Activated naive CD4-positive, alpha-beta T cell treated with anti-CD3 and anti-CD28 coated beads, Interleukin-2, amount 50 U/mL, for 24 hours (primary cell): Measurements from ENCODE around the gene ZNF609.
"Not testable (repeated sequence)": the region's sequence is repeated elsewhere in the genome, so short reads cannot be mapped to it uniquely, and the experiment has no call there.

Source experiments
- H3K27ac Mint-ChIP-seq: one replicate; pipeline ENCODE4 v1.8.0; 2021; ENCODE audit warnings: mild to moderate bottlenecking, mixed read lengths
- H3K27me3 Mint-ChIP-seq: one replicate; pipeline ENCODE4 v1.8.0; 2021; ENCODE audit warnings: mixed read lengths
- H3K36me3 Mint-ChIP-seq: one replicate; pipeline ENCODE4 v1.8.0; 2021; ENCODE audit warnings: mixed read lengths
- H3K4me1 Mint-ChIP-seq: one replicate; pipeline ENCODE4 v1.8.0; 2021; ENCODE audit warnings: mixed read lengths
- H3K4me3 Mint-ChIP-seq: one replicate; pipeline ENCODE4 v1.8.0; 2021; ENCODE audit warnings: mild to moderate bottlenecking, mixed read lengths
- H3K9me3 Mint-ChIP-seq: one replicate; pipeline ENCODE4 v1.8.0; 2021; ENCODE audit warnings: mixed read lengths

The ZNF609 gene

DNA sequence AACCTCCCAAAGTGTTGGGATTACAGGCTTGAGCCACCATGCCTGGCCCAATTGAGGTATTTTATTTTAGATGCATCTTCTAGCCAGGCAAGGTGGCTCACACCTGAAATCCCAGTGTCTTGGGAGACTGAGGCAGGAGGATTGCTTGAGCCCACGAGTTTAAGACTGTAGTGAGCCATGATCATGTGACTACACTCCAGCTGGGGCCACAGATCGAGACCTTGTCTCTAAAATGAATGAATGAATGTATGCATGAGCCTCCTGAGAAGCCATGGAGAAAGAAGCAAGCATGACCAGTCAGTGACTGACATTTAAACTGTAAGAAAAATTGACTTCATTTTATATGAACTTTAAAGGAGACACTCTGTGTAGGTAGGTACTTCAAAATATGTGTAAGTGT lies 105.7 kb downstream of the ZNF609 start:
- Mint-ChIP-seq H3K4me3 (no peak overlapping the region), H3K27ac (peak overlapping the region; percentile 48), H3K36me3 (peaks cover 15% of the 10 kb centered on the region), H3K9me3 (no peaks in the 10 kb centered on the region), H3K4me1 (peaks cover 70% of the 10 kb centered on the region), H3K27me3 (no peaks in the 10 kb centered on the region)

DNA sequence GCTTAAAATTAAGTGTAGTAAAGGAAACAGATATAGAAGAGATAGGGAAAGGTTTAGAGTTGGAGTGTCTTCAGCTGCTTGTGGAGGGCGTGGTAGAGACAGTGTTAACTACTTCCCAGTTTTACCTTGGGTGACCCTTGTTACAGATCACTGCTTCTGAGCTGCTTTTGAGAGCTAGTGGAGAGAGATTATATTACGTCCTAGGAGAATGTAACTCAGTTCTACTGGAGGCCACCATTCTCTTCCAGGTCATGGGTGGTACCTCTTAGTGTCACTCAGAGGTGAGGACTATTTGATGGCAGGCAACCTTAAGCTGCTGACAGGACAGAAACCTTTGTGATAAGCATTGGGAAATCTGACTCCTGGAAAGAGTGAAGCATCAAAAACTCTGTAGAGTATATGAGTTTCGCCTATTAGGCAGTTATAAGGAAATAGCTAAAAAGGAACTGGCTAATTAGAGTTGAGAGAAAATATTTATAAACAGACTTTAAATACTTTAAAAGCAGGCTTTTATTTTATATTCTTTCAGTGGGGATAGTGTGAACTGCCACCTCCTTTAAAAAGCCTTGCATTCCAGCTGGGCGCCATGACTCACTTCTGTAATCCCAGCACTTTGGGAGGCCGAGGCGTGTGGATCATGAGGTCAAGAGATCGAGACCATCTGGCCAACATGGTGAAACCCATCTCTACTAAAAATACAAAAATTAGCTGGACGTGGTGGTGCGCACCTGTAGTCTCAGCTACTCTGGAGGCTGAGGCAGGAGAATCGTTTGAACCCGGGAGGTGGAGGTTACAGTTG lies 106.5 kb downstream of the ZNF609 start:
- Mint-ChIP-seq H3K4me3 (peak overlapping the region; percentile 20), H3K4me1 (peaks cover 70% of the 10 kb centered on the region), H3K27ac (peak overlapping the region; percentile 48), H3K9me3 (no peaks in the 10 kb centered on the region), H3K36me3 (peaks cover 16% of the 10 kb centered on the region), H3K27me3 (no peaks in the 10 kb centered on the region)

DNA sequence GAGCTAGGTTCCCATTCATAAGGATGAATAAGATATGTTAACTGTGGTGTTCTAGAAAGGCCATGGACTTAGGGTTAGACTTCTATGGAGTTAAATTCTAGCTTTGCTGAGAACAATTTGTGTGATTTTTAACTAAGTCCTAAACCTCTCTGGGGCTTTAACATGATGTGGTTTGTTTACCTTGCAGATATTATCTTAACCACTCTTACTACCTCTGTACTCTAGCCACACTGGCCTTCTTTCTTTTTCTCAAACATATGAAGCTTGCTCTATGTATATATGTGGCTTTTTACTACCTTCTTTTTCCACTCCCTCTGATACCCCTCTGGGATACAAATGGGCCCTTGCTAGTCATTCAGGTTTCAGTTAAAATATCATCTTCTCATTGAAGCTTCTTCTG lies 108.4 kb downstream of the ZNF609 start:
- Mint-ChIP-seq H3K4me3 (no peak overlapping the region), H3K4me1 (peaks cover 73% of the 10 kb centered on the region), H3K36me3 (peaks cover 16% of the 10 kb centered on the region), H3K9me3 (no peaks in the 10 kb centered on the region), H3K27ac (peak overlapping the region; percentile 92), H3K27me3 (no peaks in the 10 kb centered on the region)

DNA sequence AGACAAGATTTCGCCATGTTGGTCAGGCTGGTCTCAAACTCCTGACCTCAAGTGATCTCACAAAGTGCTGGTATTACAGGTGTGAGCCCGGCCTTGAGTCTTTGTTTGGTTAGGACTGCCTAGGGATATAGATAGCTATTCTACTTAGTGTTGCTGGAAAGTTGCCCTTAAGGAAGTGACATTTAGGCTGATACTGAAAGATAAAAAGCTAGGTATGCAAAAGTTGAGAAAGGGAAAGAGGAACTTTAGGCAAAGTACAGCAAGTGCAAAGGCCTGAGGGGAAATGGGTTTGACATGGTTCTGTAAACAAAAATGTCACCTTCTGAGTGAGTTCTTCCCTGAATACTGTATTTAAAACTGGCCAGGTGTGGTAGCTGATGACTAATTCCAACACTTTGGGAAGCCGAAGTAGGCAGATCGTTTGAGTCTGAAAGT lies 111.5 kb downstream of the ZNF609 start:
- H3K9me3 Mint-ChIP-seq, result no peaks in the 10 kb centered on the region
- H3K27me3 Mint-ChIP-seq, result no peaks in the 10 kb centered on the region
- H3K4me3 Mint-ChIP-seq, result no peak overlapping the region
- peaks cover 12% of the 10 kb centered on the region for H3K36me3 Mint-ChIP-seq
- H3K27ac Mint-ChIP-seq, result peak overlapping the region; percentile 77
- peaks cover 68% of the 10 kb centered on the region for H3K4me1 Mint-ChIP-seq

DNA sequence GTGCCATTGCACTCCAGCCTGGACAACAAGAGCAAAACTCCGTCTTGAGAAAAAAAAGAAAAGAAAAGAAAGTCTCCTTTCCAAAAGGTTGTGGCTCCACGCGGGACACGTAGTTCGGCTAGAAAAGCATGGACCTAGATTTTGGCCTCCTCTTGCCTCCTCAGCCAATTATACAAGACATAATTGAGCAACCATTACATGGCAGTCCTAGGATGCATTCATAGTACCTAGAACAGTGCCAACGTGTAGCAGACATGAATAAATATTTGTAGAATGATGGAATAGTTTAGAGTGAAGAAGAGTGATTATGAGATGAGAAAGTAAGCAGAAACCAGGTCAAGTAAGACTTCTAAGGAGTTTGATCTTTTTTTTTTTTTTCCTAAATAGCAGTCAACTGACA lies 112.5 kb downstream of the ZNF609 start:
- Mint-ChIP-seq H3K36me3 (peaks cover 11% of the 10 kb centered on the region), H3K27me3 (no peaks in the 10 kb centered on the region), H3K4me3 (no peak overlapping the region), H3K9me3 (no peaks in the 10 kb centered on the region), H3K27ac (peak overlapping the region; percentile 24), H3K4me1 (peaks cover 66% of the 10 kb centered on the region)

DNA sequence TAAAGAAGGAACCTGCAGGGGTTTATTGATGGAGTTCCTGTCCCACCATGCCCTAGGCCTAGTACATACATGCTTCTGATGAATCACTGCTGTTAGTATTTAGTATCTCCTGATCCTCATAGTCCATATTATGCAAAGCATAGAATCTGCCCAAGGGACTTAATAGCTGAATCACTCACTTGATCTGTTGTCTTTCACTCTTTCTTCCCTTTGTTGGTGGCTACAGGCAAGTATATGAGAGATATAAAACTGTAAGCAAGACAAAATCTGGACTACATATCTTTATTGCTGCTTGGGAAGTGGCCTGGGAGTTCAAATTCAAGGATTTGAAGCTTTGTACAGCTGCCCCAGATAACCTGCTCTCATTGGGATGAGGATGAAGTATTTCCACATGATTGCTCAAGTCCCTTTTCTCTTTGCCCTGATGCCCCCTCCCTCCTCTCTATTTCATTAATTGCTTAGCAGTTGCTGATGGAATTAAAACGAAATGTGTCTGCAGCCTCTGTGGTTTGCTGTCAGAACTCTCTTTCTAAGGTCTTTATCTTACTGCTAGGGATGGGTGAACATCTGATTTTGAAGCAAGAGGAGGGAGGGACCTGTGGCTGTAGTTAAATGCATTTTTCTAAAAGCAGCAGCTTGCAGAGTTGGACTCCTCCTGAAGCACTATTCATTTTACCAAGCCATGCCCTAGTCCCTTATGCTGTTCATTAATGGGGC lies 114.1 kb downstream of the ZNF609 start:
- Mint-ChIP-seq H3K27ac (peak overlapping the region; percentile 91), H3K36me3 (peaks cover 8% of the 10 kb centered on the region), H3K27me3 (no peaks in the 10 kb centered on the region), H3K9me3 (no peaks in the 10 kb centered on the region), H3K4me1 (peaks cover 56% of the 10 kb centered on the region), H3K4me3 (no peak overlapping the region)

DNA sequence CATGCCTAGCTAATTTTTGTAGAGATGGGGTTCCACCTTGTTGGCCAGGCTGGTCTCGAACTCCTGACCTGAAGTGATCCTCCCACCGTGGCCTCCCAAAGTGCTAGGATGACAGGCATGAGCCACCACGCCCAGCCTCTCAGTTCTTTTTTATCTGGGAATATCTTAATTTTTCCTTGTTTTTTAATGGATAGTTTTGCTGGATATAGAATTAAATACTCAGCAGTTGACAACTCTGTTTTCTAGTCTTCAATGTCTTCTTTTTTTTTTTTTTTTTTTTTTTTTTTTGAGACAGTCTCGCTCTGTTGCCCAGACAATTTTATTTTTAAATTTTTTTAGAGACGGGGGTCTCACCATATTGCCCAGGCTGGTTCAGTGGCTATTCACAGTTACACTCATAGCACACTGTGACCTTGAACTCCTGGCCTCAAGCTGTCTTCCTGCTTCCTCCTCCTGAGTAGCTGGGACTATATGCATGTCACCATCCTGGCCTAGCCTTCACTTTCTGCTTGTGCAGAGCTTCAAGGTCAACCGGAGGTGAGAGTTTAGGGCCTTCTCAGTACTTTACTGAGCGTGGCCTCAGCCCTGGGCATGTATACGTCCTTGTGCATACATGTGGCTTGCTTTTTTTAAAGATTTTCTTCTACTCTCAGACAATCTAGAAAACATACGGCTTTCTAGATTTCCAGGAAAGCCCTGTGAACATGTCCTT lies 120.5 kb downstream of the ZNF609 start:
- Mint-ChIP-seq H3K4me1 (peaks cover 49% of the 10 kb centered on the region), H3K9me3 (peaks cover 6% of the 10 kb centered on the region), H3K27ac (no peak overlapping the region), H3K36me3 (peaks cover 7% of the 10 kb centered on the region), H3K27me3 (no peaks in the 10 kb centered on the region), H3K4me3 (no peak overlapping the region)

DNA sequence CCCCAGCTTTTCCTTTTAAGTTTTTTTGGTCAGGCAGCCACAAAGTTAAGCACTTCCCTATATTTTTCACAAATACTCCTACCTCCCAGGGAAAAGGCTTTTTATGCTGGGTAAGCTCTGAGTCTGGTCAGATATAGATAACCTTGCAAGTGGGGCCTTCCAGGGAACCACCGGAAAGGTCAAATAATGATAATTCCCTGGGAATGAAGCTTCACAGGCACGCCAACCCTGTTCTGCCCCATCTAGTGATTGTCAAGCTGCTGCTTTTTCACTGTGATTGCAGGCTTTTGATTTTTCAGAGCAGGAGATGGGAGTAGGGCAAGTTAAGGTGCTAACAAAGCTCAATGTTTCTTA lies 121.0 kb downstream of the ZNF609 start:
- H3K27ac Mint-ChIP-seq, result no peak overlapping the region

DNA sequence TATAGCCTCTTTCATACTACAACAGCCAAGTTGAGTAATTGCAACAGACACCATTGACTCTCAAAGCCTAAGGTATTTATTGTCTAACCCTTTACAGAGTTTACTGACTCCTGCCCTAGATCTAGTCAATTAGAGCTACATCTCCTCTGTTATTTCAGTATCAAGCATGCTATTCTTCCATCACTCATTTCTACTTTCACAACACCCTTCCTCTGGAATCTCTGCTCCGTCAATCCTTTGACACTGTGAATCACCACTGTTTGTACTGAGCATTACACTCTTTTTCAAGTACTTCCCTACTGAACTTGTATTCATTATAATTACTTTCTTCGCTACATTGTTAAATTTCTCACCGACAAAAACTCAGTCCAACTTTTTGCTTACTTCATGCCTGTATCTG lies 121.8 kb downstream of the ZNF609 start:
- Mint-ChIP-seq H3K27ac (peak overlapping the region; percentile 12), H3K27me3 (no peaks in the 10 kb centered on the region)

More for the DNA sequence above, 121.0 kb downstream of the ZNF609 start:
- Mint-ChIP-seq H3K36me3 (peaks cover 7% of the 10 kb centered on the region), H3K27me3 (no peaks in the 10 kb centered on the region), H3K4me1 (peaks cover 53% of the 10 kb centered on the region), H3K9me3 (peaks cover 6% of the 10 kb centered on the region), H3K4me3 (no peak overlapping the region)

DNA sequence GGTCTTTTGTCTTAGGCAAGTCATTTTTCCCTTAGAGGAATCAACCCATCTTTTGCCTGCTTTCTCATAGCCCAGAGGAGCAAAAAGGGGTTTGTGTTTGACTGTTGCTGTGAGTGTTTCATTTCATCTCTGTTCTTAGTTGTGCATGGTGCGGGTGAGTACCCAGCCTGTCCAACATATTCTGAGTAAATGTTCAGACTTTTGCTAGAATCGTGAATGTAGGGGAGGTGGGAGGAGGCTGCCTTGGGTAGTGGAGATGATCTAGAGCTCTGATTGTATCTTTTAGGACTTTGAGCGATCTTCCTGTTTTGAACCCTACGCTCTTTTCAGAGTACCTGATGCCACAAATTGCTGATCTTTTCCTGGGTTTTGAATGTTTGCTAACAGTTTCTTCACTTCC lies 123.1 kb downstream of the ZNF609 start:
- peak overlapping the region; percentile 94 for H3K27ac Mint-ChIP-seq
- peaks cover 7% of the 10 kb centered on the region for H3K36me3 Mint-ChIP-seq
- peaks cover 6% of the 10 kb centered on the region for H3K9me3 Mint-ChIP-seq
- peaks cover 69% of the 10 kb centered on the region for H3K4me1 Mint-ChIP-seq
- no peaks in the 10 kb centered on the region for H3K27me3 Mint-ChIP-seq
- H3K4me3 Mint-ChIP-seq, result peak overlapping the region; percentile 84

More for the DNA sequence above, 121.8 kb downstream of the ZNF609 start:
- no peak overlapping the region for H3K4me3 Mint-ChIP-seq
- peaks cover 6% of the 10 kb centered on the region for H3K9me3 Mint-ChIP-seq
- peaks cover 61% of the 10 kb centered on the region for H3K4me1 Mint-ChIP-seq
- H3K36me3 Mint-ChIP-seq, result peaks cover 7% of the 10 kb centered on the region

DNA sequence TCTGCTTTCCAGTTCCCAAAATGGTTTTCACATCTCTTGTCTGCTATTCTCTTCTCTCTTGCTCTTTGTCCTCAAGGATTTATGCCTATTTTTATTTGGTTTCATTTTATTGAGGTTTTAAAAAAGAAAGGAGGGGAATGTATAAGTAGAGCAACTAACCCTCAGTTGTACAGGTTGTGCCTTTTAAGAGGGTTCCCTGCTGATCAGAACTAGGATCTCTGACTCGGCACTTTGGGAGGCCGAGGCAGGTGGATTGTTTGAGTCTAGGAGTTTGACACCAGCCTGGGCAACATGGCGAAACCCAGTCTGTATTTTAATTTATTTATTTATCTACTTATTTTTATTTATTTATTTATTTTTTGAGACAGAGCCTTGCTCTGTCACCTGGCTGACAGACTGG lies 123.6 kb downstream of the ZNF609 start:
- H3K4me1 Mint-ChIP-seq, result peaks cover 67% of the 10 kb centered on the region

DNA sequence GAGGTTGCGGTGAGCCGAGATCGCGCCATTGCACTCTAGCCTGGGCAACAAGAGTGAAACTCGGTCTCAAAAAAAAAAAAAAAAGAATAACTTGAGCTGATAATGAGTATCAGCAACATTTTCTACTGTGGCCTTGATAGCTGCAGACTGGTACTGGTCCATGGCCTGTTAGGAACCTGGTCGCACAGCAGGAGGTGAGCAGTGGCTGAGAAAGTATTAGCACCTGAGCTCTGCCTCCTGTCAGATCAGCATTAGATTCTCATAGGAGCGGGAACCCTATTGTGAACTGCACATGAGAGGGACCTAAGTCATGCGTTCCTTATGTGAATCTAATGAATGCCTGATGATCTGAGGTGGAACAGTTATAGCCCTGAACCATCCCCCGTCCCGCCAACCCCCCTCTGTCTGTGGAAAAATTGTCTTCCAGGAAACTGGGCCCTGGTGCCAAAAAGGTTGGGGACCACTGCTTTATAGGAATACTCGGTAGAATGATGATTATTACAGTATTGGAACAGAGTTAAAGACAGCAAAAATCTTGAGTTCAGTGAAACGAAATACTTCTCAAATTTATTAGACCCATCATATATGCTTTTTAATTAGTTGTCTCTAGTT lies 126.0 kb downstream of the ZNF609 start:
- H3K27ac Mint-ChIP-seq, result no peak overlapping the region
- peaks cover 67% of the 10 kb centered on the region for H3K4me1 Mint-ChIP-seq
- H3K27me3 Mint-ChIP-seq, result no peaks in the 10 kb centered on the region
- peaks cover 3% of the 10 kb centered on the region for H3K36me3 Mint-ChIP-seq
- H3K4me3 Mint-ChIP-seq, result no peak overlapping the region
- H3K9me3 Mint-ChIP-seq, result no peaks in the 10 kb centered on the region

More for the DNA sequence above, 123.6 kb downstream of the ZNF609 start:
- H3K36me3 Mint-ChIP-seq, result peaks cover 7% of the 10 kb centered on the region
- H3K4me3 Mint-ChIP-seq, result peak overlapping the region; percentile 84
- peaks cover 6% of the 10 kb centered on the region for H3K9me3 Mint-ChIP-seq
- H3K27me3 Mint-ChIP-seq, result no peaks in the 10 kb centered on the region
- peak overlapping the region; percentile 94 for H3K27ac Mint-ChIP-seq

DNA sequence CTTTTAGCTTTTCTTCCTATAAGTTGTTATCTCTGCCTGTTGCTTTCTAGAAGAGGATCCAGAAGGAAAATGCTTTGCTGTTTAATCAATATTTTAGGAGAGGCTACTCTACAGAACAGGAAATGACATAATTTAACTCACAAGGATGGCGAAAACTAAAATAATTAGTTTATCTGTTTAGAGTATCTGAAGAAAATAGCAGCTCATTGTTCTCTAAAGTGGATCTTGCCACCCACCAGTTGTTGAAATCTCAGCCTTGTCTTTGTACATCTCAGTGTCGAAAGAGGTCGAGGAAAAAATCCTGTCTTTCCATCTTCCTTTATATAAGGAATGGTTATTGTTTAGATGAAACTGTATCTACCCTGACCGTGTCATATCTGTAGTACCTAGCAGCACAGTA lies 126.6 kb downstream of the ZNF609 start:
- peaks cover 62% of the 10 kb centered on the region for H3K4me1 Mint-ChIP-seq
- H3K27ac Mint-ChIP-seq, result peak overlapping the region; percentile 62
- peak overlapping the region; percentile 17 for H3K4me3 Mint-ChIP-seq
- H3K9me3 Mint-ChIP-seq, result no peaks in the 10 kb centered on the region
- peaks cover 3% of the 10 kb centered on the region for H3K36me3 Mint-ChIP-seq
- no peaks in the 10 kb centered on the region for H3K27me3 Mint-ChIP-seq

DNA sequence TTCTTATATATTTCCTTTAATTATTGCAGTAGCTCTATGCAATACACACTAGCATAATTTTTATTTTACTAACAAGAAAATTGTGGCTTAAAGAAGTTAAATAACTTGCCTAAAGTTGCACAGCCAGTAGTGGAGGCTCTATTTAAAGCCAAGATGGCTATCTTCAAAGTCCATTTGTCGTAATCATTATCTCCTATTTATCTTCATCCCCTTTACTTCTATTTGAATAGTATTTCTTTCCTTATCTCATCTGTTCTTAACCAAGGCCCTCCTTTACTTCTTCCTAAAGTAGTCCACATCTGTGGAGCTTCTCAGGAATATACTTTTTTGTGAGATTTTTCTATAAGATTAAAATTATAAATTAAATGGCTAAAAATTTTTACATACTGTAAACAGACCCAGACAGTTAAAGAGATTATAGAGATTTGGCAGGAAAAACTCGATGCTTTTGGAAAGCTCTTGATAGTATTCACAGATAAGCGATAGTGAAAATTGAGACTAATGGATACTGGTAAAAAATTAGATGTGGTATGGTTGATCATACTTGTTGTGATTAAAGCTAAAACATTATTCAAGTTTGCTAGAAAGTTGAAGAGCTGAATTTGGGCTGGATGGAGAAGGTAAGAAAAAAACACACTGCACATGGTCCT lies 129.2 kb downstream of the ZNF609 start:
- Mint-ChIP-seq H3K4me3 (no peak overlapping the region), H3K36me3 (peaks cover 6% of the 10 kb centered on the region), H3K9me3 (no peaks in the 10 kb centered on the region), H3K4me1 (peaks cover 56% of the 10 kb centered on the region), H3K27ac (peak overlapping the region; percentile 73), H3K27me3 (no peaks in the 10 kb centered on the region)

DNA sequence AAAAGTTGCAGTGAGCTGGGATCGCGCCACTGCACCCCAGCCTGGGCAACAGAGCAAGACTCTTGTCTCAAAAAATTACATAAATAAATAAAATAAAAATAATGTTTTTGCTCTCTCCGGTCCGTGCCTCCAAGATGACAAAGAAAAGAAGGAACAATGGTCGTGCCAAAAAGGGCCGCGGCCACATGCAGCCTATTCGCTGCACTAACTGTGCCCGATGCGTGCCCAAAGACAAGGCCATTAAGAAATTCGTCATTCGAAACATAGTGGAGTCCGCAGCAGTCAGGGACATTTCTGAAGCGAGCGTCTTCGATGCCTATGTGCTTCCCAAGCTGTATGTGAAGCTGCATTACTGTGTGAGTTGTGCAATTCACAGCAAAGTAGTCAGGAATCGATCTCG lies 132.5 kb downstream of the ZNF609 start:
- Mint-ChIP-seq H3K4me1 (peaks cover 56% of the 10 kb centered on the region), H3K27ac (peak overlapping the region; percentile 2)
- not testable (repeated sequence) for H3K36me3 Mint-ChIP-seq, H3K9me3 Mint-ChIP-seq, H3K27me3 Mint-ChIP-seq, H3K4me3 Mint-ChIP-seq
